Prostate gland (tissue), 2 donors: ENCODE results near the gene C1orf115.

Experiments used
- POLR2A ChIP-seq: fragments of 450-650 bp; IDR thresholded peaks from one replicate; pipeline ENCODE4 v1.6.1; 2016; ENCODE audit warnings: antibody characterized with exemption, mild to moderate bottlenecking
- TF ChIP-seq, protein P1 (sequence below), 4 experiments: fragments of 200-600 bp in 2 of 4; fragments of 450-650 bp in 2 of 4; sonication (generic) in 2 of 4; IDR thresholded peaks; 1 replicate in 3 of 4; 2 replicates in 1 of 4; pipeline ENCODE4 v1.5.1; 2016 to 2019; ENCODE audit warnings: antibody characterized with exemption in 4 of 4, mild to moderate bottlenecking in 2 of 4, moderate library complexity in 2 of 4

DNA sequence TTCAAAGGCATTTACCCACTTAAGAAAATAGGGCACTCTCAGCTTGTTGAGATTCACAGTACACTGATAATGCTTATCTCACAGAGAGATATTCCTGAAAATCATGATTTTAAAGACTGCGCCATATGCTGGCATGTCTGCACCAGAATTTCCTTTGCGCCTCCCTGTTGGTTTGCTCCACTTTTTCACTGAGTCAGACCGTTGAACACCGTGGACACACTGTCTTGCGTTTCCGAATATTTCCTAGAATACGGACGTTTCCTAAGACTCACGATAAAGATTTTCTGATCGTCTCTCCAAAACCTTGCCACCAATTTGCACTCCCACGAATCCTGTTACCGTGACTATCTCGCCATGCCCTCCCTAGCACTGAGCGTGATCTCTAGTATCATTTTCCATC, 497 bp upstream of the C1orf115 start:
- no peak for TF ChIP-seq POLR2A
- TF ChIP-seq, protein P1, sequence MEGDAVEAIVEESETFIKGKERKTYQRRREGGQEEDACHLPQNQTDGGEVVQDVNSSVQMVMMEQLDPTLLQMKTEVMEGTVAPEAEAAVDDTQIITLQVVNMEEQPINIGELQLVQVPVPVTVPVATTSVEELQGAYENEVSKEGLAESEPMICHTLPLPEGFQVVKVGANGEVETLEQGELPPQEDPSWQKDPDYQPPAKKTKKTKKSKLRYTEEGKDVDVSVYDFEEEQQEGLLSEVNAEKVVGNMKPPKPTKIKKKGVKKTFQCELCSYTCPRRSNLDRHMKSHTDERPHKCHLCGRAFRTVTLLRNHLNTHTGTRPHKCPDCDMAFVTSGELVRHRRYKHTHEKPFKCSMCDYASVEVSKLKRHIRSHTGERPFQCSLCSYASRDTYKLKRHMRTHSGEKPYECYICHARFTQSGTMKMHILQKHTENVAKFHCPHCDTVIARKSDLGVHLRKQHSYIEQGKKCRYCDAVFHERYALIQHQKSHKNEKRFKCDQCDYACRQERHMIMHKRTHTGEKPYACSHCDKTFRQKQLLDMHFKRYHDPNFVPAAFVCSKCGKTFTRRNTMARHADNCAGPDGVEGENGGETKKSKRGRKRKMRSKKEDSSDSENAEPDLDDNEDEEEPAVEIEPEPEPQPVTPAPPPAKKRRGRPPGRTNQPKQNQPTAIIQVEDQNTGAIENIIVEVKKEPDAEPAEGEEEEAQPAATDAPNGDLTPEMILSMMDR (IDR thresholded peaks at IDR 0.05) = no peak
